ENCODE measurements around the gene TRMU. TPM values are rescaled to one million over a fixed set of nuclear protein-coding genes. Genes with fewer than 3 reads are reported as not detected.

TRMU gene
- total and polyA plus RNA-seq, 2 of the 4 experiments (the other 2 are of a cell fraction) = 19.0 to 36.4 TPM

DNA sequence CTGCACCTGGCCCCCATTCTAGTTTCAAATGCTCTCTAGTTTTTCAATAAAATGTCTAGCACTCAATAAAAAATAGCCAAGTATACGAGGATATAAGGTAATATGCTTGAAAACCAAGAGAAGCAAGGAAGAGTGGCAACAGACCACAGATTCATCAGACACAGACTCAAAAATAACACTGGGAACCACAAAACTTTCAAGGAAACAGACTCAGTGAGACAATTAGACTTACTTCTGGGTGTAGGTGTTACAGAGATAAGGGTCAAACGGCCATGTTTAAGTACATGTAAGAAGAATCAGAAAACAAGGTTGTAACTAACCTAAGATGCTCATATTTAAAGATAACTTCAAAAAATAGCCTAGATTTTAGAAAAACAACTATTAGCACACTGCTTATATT is 67.0 kb downstream of the TRMU start:
- Histone ChIP-seq H3K79me1 (ENCODE audit: low read depth in 1 of 2, low read length in 2 of 2) (no peaks in the 10 kb centered on the region), H3K18ac (ENCODE audit: low read depth, low read length) (no peak overlapping the region), H3K9me3 (ENCODE audit: control insufficient read depth, insufficient read depth, low read length) (no peaks in the 10 kb centered on the region), H4K20me1 (ENCODE audit: insufficient read depth, low read length) (no peaks in the 10 kb centered on the region), H2AK5ac (ENCODE audit: low read depth, low read length) (no peak overlapping the region), H2BK5ac (ENCODE audit: low read depth, low read length, poor library complexity, severe bottlenecking) (no peak overlapping the region), H3K23ac (ENCODE audit: low read depth, low read length) (no peak overlapping the region), H3K9ac (ENCODE audit: low read depth, low read length) (no peak overlapping the region), H3K4me3 (ENCODE audit: insufficient read depth, low read depth, low read length) (no peak overlapping the region), H3K4ac (ENCODE audit: low read depth, low read length) (no peak overlapping the region), H3K4me2 (ENCODE audit: low read depth, low read length) (no peak overlapping the region), H3K36me3 (ENCODE audit: control insufficient read depth, insufficient read depth, low read length) (no peaks in the 10 kb centered on the region), H2BK20ac (ENCODE audit: low read depth, low read length) (no peak overlapping the region), H2BK15ac (ENCODE audit: low read depth, low read length) (no peak overlapping the region), H2AK9ac (replicated peaks; ENCODE audit: low read depth, low read length, poor library complexity) (no peak overlapping the region), H2AFZ (replicated peaks; ENCODE audit: low read length, poor library complexity) (no peak overlapping the region), H3K27ac (ENCODE audit: insufficient read depth, low read length) (no peak overlapping the region), H3K14ac (replicated peaks; ENCODE audit: low read depth, low read length) (no peak overlapping the region), H2BK120ac (ENCODE audit: low read depth, low read length) (no peak overlapping the region), H3K9me1 (ENCODE audit: insufficient read depth, low read length) (no peaks in the 10 kb centered on the region; the same call in 1 of the 2 replicates), H3K56ac (ENCODE audit: extremely low read depth, insufficient read depth, low read length) (no peak overlapping the region), H3K27me3 (ENCODE audit: control insufficient read depth, insufficient read depth, low read length) (peaks cover 15% of the 10 kb centered on the region), H4K8ac (ENCODE audit: low read depth in 2 of 2, low read length in 2 of 2) (no peak overlapping the region), H3K4me1 (ENCODE audit: control insufficient read depth, insufficient read depth, low read length) (no peaks in the 10 kb centered on the region), H4K5ac (ENCODE audit: low read depth, low read length) (no peak overlapping the region), H4K91ac (ENCODE audit: insufficient read depth, low read depth, low read length) (no peak overlapping the region)
- intact Hi-C loops (cut with micrococcal nuclease) (no loop called here), in situ Hi-C loops (cut with MboI; ENCODE audit: low sequenced_read_pairs) (no loop called here), dilution Hi-C loops (cut with HindIII; ENCODE audit: low sequenced_read_pairs, unreplicated experiment) (no loop called here)
- no CpG with 5 or more reads among the region's 2 CpGs for WGBS, 2 experiments (ENCODE audit: extremely low coverage in 2 of 2, insufficient read length in 1 of 2)
- ChIA-PET CTCF (interaction anchor here (0.9 kb wide), 1 partner anchor 10 kb away, joined by 3 read pairs; no protein-coding TSS in a partner anchor), POLR2A (ENCODE audit: unreplicated experiment) (no interaction called here)
- no peak for DNase-seq
- BruUV-seq (replicated peaks) = no TSS peak
- no peak for ATAC-seq (ENCODE audit: low read depth)
- TF ChIP-seq POLR2A (IDR thresholded peaks at IDR 0.05; ENCODE audit: low read depth, low read length) (no peak), MAFK (IDR thresholded peaks at IDR 0.05; ENCODE audit: low read depth, low read length) (no peak), MAZ (IDR thresholded peaks at IDR 0.05; ENCODE audit: borderline replicate concordance, low read depth, low read length) (no peak), MXI1 (IDR thresholded peaks at IDR 0.05; ENCODE audit: borderline replicate concordance, low read depth, low read length) (no peak), FOS (IDR thresholded peaks at IDR 0.05; ENCODE audit: low read depth, low read length) (no peak), BHLHE40 (IDR thresholded peaks at IDR 0.05; ENCODE audit: low read depth, low read length) (no peak), CTCF (conservative IDR thresholded peaks at IDR 0.05; ENCODE audit: low read depth, low read length) (no peak), RAD21 (IDR thresholded peaks at IDR 0.05; ENCODE audit: low read length) (no peak), CEBPB (IDR thresholded peaks at IDR 0.05; ENCODE audit: low read depth, low read length) (no peak), NFE2L2 (IDR thresholded peaks at IDR 0.05; ENCODE audit: low read depth, low read length) (no peak), RFX5 (IDR thresholded peaks at IDR 0.05; ENCODE audit: low read depth, low read length) (no peak), USF2 (IDR thresholded peaks at IDR 0.05; ENCODE audit: low read depth, low read length) (no peak), SMC3 (IDR thresholded peaks at IDR 0.05; ENCODE audit: low read depth, low read length) (no peak), RCOR1 (IDR thresholded peaks at IDR 0.05; ENCODE audit: insufficient replicate concordance, low read length) (no peak), CHD1 (IDR thresholded peaks at IDR 0.05; ENCODE audit: low read depth, low read length) (no peak)
- TF ChIP-seq, protein P1, sequence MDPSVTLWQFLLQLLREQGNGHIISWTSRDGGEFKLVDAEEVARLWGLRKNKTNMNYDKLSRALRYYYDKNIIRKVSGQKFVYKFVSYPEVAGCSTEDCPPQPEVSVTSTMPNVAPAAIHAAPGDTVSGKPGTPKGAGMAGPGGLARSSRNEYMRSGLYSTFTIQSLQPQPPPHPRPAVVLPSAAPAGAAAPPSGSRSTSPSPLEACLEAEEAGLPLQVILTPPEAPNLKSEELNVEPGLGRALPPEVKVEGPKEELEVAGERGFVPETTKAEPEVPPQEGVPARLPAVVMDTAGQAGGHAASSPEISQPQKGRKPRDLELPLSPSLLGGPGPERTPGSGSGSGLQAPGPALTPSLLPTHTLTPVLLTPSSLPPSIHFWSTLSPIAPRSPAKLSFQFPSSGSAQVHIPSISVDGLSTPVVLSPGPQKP (IDR thresholded peaks at IDR 0.05; ENCODE audit: borderline replicate concordance, low read depth, low read length) = no peak
